Retinal pigment epithelial cell (primary cell): ENCODE data around the gene ITGBL1.

ENCODE experiments used
- DNase-seq: peaks from one replicate; pipeline ENCODE4 v3.0.0-alpha.2; 2010; ENCODE audit warnings: low read depth
- H3K4me3 ChIP-seq: 2 replicates; pipeline ENCODE4 v1.5.1; 2011; ENCODE audit warnings: mild to moderate bottlenecking, low read length, control low read depth, moderate library complexity
- CTCF ChIP-seq: conservative IDR thresholded peaks from 2 replicates; pipeline ENCODE4 v1.5.1; 2011; ENCODE audit warnings: low read depth, low read length, control low read depth, inconsistent platforms

The ITGBL1 gene

GRCh38 chr13:101628900-101629299 lies 176.4 kb downstream of the ITGBL1 start:
- no peak for DNase-seq
- no peak for TF ChIP-seq CTCF
- no peak overlapping the region for H3K4me3 ChIP-seq

GRCh38 chr13:101631395-101631794 lies 178.9 kb downstream of the ITGBL1 start:
- no peak overlapping the region for H3K4me3 ChIP-seq
- no peak for DNase-seq
- TF ChIP-seq CTCF: no peak

GRCh38 chr13:101634142-101634541 lies 181.7 kb downstream of the ITGBL1 start:
- DNase-seq: no peak
- H3K4me3 ChIP-seq: no peak overlapping the region
- TF ChIP-seq CTCF: no peak

GRCh38 chr13:101639711-101640110 lies 187.2 kb downstream of the ITGBL1 start:
- DNase-seq: no peak
- no peak overlapping the region for H3K4me3 ChIP-seq
- TF ChIP-seq CTCF: no peak

GRCh38 chr13:101640788-101641400 lies 188.4 kb downstream of the ITGBL1 start:
- no peak overlapping the region for H3K4me3 ChIP-seq
- peak; percentile 62 for DNase-seq
- TF ChIP-seq CTCF: no peak

GRCh38 chr13:101645871-101646270 lies 193.4 kb downstream of the ITGBL1 start:
- no peak for TF ChIP-seq CTCF
- DNase-seq: no peak
- H3K4me3 ChIP-seq: no peak overlapping the region

- no peak for TF ChIP-seq CTCF
- DNase-seq: no peak
- H3K4me3 ChIP-seq: no peak overlapping the region
These were observed 195.3 kb downstream of the ITGBL1 start for GRCh38 chr13:101647760-101648159.
